HG03066 (cell line): ENCODE results near the gene CCNY.

ENCODE experiments used
- ATAC-seq: cut with Tn5 transposase; IDR thresholded peaks from one replicate; pipeline ENCODE4 v1.9.1; 2021; ENCODE audit warnings: low read depth; ENCODE audit not compliant: unreplicated experiment

The CCNY gene

DNA sequence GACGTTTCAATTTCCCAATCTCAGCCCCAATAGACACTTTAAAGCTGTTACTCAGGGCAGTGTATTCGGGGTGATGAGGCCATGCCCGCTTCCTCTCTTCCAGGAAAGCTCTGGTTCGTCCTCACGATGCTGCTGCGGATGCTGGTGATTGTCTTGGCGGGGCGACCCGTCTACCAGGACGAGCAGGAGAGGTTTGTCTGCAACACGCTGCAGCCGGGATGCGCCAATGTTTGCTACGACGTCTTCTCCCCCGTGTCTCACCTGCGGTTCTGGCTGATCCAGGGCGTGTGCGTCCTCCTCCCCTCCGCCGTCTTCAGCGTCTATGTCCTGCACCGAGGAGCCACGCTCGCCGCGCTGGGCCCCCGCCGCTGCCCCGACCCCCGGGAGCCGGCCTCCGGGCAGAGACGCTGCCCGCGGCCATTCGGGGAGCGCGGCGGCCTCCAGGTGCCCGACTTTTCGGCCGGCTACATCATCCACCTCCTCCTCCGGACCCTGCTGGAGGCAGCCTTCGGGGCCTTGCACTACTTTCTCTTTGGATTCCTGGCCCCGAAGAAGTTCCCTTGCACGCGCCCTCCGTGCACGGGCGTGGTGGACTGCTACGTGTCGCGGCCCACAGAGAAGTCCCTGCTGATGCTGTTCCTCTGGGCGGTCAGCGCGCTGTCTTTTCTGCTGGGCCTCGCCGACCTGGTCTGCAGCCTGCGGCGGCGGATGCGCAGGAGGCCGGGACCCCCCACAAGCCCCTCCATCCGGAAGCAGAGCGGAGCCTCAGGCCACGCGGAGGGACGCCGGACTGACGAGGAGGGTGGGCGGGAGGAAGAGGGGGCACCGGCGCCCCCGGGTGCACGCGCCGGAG, 271.4 kb downstream of the CCNY start:
- ATAC-seq = no peak

GRCh38 chr10:35608328-35608672, 272.0 kb downstream of the CCNY start:
- ATAC-seq = no peak

GRCh38 chr10:35611750-35612149, 275.4 kb downstream of the CCNY start:
- ATAC-seq = no peak

- ATAC-seq = no peak
Observed at GRCh38 chr10:35612385-35613106, 276.2 kb downstream of the CCNY start.

DNA sequence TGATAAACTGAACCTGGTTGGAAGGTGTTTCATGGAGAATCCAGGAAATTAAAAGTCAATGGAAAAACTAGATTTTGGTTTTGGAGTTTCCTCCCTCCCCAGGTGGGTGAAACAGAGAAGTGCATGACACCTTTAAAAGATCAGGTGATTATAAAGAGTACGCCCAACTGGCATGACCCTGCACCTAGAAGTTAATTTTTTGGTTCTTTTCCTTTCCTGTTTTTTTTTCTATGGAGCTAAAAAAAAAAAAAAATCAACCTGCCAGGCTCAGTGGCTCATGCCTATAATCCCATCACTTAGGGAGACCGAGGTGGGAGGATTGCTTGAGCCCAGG, 276.8 kb downstream of the CCNY start:
- no peak for ATAC-seq

GRCh38 chr10:35613597-35614226, 277.4 kb downstream of the CCNY start:
- no peak for ATAC-seq

DNA sequence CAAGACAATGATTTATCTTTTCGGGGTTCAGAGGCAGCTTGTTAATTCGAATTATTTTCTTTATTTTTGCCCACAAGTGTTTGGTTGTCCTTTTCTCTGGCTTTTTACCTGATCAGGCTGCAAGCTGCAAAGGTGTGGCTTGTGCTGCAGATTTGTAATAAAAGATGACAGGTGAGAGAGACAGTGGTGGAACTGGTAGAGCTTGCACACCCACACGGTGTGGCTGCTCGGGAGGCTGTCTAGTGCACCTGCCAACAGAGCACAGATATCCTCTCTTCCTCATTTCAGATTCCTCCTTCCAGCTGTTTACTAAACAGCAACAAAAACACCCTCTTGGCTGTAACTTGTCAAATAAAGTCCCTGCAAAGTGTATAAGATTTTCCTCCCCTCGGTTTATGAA, 278.0 kb downstream of the CCNY start:
- ATAC-seq = no peak
